Brain pericyte (primary cell): Measurements from ENCODE around the gene BACE2.
"Not testable (repeated sequence)": the region's sequence is repeated elsewhere in the genome, so short reads cannot be mapped to it uniquely, and the experiment has no call there.

Source experiments
- DNase-seq: peaks from one replicate; pipeline ENCODE4 v3.0.0-alpha.2; 2012; ENCODE audit warnings: low read depth, low spot score

BACE2 gene

GRCh38 chr21:41185802-41186201 lies 17.8 kb downstream of the BACE2 start:
- no peak for DNase-seq

- DNase-seq = no peak
Measured at GRCh38 chr21:41186755-41187536, 19.0 kb downstream of the BACE2 start.

- DNase-seq = no peak
Measured at GRCh38 chr21:41187537-41188025, 19.6 kb downstream of the BACE2 start.

- DNase-seq = no peak
Measured at GRCh38 chr21:41188486-41189149, 20.7 kb downstream of the BACE2 start.

- DNase-seq = no peak
Measured at GRCh38 chr21:41189150-41189745, 21.3 kb downstream of the BACE2 start.

- DNase-seq = not testable (repeated sequence)
Measured at GRCh38 chr21:41192552-41192951, 24.6 kb downstream of the BACE2 start.

GRCh38 chr21:41195311-41195710 lies 27.4 kb downstream of the BACE2 start:
- DNase-seq = no peak

GRCh38 chr21:41196993-41197392 lies 29.0 kb downstream of the BACE2 start:
- no peak for DNase-seq

- DNase-seq = no peak
Measured at GRCh38 chr21:41197582-41197981, 29.6 kb downstream of the BACE2 start.

- not testable (repeated sequence) for DNase-seq
Measured at GRCh38 chr21:41198647-41199046, 30.7 kb downstream of the BACE2 start.

GRCh38 chr21:41199123-41199522 lies 31.2 kb downstream of the BACE2 start:
- DNase-seq = no peak

- no peak for DNase-seq
Measured at GRCh38 chr21:41199588-41199987, 31.6 kb downstream of the BACE2 start.

- no peak for DNase-seq
Measured at GRCh38 chr21:41201385-41201784, 33.4 kb downstream of the BACE2 start.

GRCh38 chr21:41204736-41205135 lies 36.8 kb downstream of the BACE2 start:
- DNase-seq = no peak

- no peak for DNase-seq
Measured at GRCh38 chr21:41207401-41208375, 39.7 kb downstream of the BACE2 start.

GRCh38 chr21:41208376-41208763 lies 40.4 kb downstream of the BACE2 start:
- no peak for DNase-seq

- DNase-seq = no peak
Measured at GRCh38 chr21:41209016-41209619, 41.2 kb downstream of the BACE2 start.

- DNase-seq = no peak
Measured at GRCh38 chr21:41210426-41211059, 42.6 kb downstream of the BACE2 start.

GRCh38 chr21:41211060-41211805 lies 43.3 kb downstream of the BACE2 start:
- DNase-seq = no peak

GRCh38 chr21:41213021-41213420 lies 45.1 kb downstream of the BACE2 start:
- no peak for DNase-seq
